Measurements from ENCODE around the gene HOXA11.
A peak's percentile ranks its signal among the peaks of the same experiment; 100 is the strongest.

Gene HOXA11

GRCh38 chr7:27191833-27192545 is 7.0 kb upstream of the HOXA11 start:
- Histone ChIP-seq H3K9me3 (ENCODE audit: control insufficient read depth in 2 of 2, low read length in 2 of 2) (no peaks in the 10 kb centered on the region), H3K27ac (ENCODE audit: low read length) (no peak overlapping the region), H3K4me1 (ENCODE audit: control insufficient read depth, insufficient read depth, low read length) (peaks cover 25% of the 10 kb centered on the region), H3K4me3 (ENCODE audit: low read length in 2 of 2) (peak overlapping the region in 1 of 2 donors; percentile 54), H3K36me3 (ENCODE audit: control insufficient read depth in 2 of 2, insufficient read depth in 2 of 2, low read length in 2 of 2) (no peaks in the 10 kb centered on the region), H3K9ac (ENCODE audit: low read length in 2 of 2) (no peak overlapping the region), H3K27me3 (ENCODE audit: control insufficient read depth in 1 of 2, insufficient read depth in 2 of 2, low read length in 2 of 2) (peaks cover 85 to 95% of the 10 kb centered on the region in 2 donors)

- Histone ChIP-seq H3K27me3 (ENCODE audit: control insufficient read depth in 1 of 2, insufficient read depth in 2 of 2, low read length in 2 of 2) (peaks cover 87 to 94% of the 10 kb centered on the region in 2 donors), H3K4me3 (ENCODE audit: low read length in 2 of 2) (no peak overlapping the region), H3K36me3 (ENCODE audit: control insufficient read depth in 2 of 2, insufficient read depth in 2 of 2, low read length in 2 of 2) (no peaks in the 10 kb centered on the region), H3K9me3 (ENCODE audit: control insufficient read depth in 2 of 2, low read length in 2 of 2) (no peaks in the 10 kb centered on the region), H3K9ac (ENCODE audit: low read length in 2 of 2) (no peak overlapping the region), H3K4me1 (ENCODE audit: control insufficient read depth, insufficient read depth, low read length) (peaks cover 25% of the 10 kb centered on the region), H3K27ac (ENCODE audit: low read length) (no peak overlapping the region)
Measured at GRCh38 chr7:27191161-27191731, 6.2 kb upstream of the HOXA11 start.

GRCh38 chr7:27189997-27190748 is 5.1 kb upstream of the HOXA11 start:
- H3K9me3 ChIP-seq (ENCODE audit: control insufficient read depth in 2 of 2, low read length in 2 of 2), result no peaks in the 10 kb centered on the region
- H3K4me3 ChIP-seq (ENCODE audit: low read length in 2 of 2), result no peak overlapping the region
- peaks cover 29% of the 10 kb centered on the region for H3K4me1 ChIP-seq (ENCODE audit: control insufficient read depth, insufficient read depth, low read length)
- no peaks in the 10 kb centered on the region for H3K36me3 ChIP-seq (ENCODE audit: control insufficient read depth in 2 of 2, insufficient read depth in 2 of 2, low read length in 2 of 2)
- H3K27me3 ChIP-seq (ENCODE audit: control insufficient read depth in 1 of 2, insufficient read depth in 2 of 2, low read length in 2 of 2), result peaks cover 90 to 97% of the 10 kb centered on the region in 2 donors
- H3K9ac ChIP-seq (ENCODE audit: low read length in 2 of 2), result no peak overlapping the region
- no peak overlapping the region for H3K27ac ChIP-seq (ENCODE audit: low read length)

GRCh38 chr7:27189295-27189996 is 4.4 kb upstream of the HOXA11 start:
- H3K27me3 ChIP-seq (ENCODE audit: control insufficient read depth in 1 of 2, insufficient read depth in 2 of 2, low read length in 2 of 2), result peaks cover 90 to 97% of the 10 kb centered on the region in 2 donors
- peak overlapping the region in 1 of 2 donors; percentile 35 for H3K4me3 ChIP-seq (ENCODE audit: low read length in 2 of 2)
- H3K9me3 ChIP-seq (ENCODE audit: control insufficient read depth in 2 of 2, low read length in 2 of 2), result peaks cover 0 to 2% of the 10 kb centered on the region in 2 donors
- H3K9ac ChIP-seq (ENCODE audit: low read length in 2 of 2), result no peak overlapping the region
- no peak overlapping the region for H3K27ac ChIP-seq (ENCODE audit: low read length)
- H3K4me1 ChIP-seq (ENCODE audit: control insufficient read depth, insufficient read depth, low read length), result peaks cover 36% of the 10 kb centered on the region
- H3K36me3 ChIP-seq (ENCODE audit: control insufficient read depth in 2 of 2, insufficient read depth in 2 of 2, low read length in 2 of 2), result no peaks in the 10 kb centered on the region

GRCh38 chr7:27188386-27189294 is 3.6 kb upstream of the HOXA11 start:
- Histone ChIP-seq H3K27ac (ENCODE audit: low read length) (no peak overlapping the region), H3K4me1 (ENCODE audit: control insufficient read depth, insufficient read depth, low read length) (peaks cover 42% of the 10 kb centered on the region), H3K36me3 (ENCODE audit: control insufficient read depth in 2 of 2, insufficient read depth in 2 of 2, low read length in 2 of 2) (no peaks in the 10 kb centered on the region), H3K9me3 (ENCODE audit: control insufficient read depth in 2 of 2, low read length in 2 of 2) (peaks cover 0 to 2% of the 10 kb centered on the region in 2 donors), H3K9ac (ENCODE audit: low read length in 2 of 2) (no peak overlapping the region), H3K27me3 (ENCODE audit: control insufficient read depth in 1 of 2, insufficient read depth in 2 of 2, low read length in 2 of 2) (peaks cover 90 to 99% of the 10 kb centered on the region in 2 donors), H3K4me3 (ENCODE audit: low read length in 2 of 2) (peak overlapping the region in 1 of 2 donors; percentile 35)

GRCh38 chr7:27187475-27188385 is 2.7 kb upstream of the HOXA11 start:
- peak overlapping the region in 1 of 2 donors; percentile 3 for H3K4me3 ChIP-seq (ENCODE audit: low read length in 2 of 2)
- H3K9ac ChIP-seq (ENCODE audit: low read length in 2 of 2), result no peak overlapping the region
- no peak overlapping the region for H3K27ac ChIP-seq (ENCODE audit: low read length)
- peaks cover 41% of the 10 kb centered on the region for H3K4me1 ChIP-seq (ENCODE audit: control insufficient read depth, insufficient read depth, low read length)
- peaks cover 91 to 99% of the 10 kb centered on the region in 2 donors for H3K27me3 ChIP-seq (ENCODE audit: control insufficient read depth in 1 of 2, insufficient read depth in 2 of 2, low read length in 2 of 2)
- H3K36me3 ChIP-seq (ENCODE audit: control insufficient read depth in 2 of 2, insufficient read depth in 2 of 2, low read length in 2 of 2), result no peaks in the 10 kb centered on the region
- peaks cover 0 to 2% of the 10 kb centered on the region in 2 donors for H3K9me3 ChIP-seq (ENCODE audit: control insufficient read depth in 2 of 2, low read length in 2 of 2)

GRCh38 chr7:27186668-27187474 is 1.8 kb upstream of the HOXA11 start:
- Histone ChIP-seq H3K4me1 (ENCODE audit: control insufficient read depth, insufficient read depth, low read length) (peaks cover 38% of the 10 kb centered on the region), H3K27ac (ENCODE audit: low read length) (no peak overlapping the region), H3K9me3 (ENCODE audit: control insufficient read depth in 2 of 2, low read length in 2 of 2) (peaks cover 0 to 2% of the 10 kb centered on the region in 2 donors), H3K9ac (ENCODE audit: low read length in 2 of 2) (no peak overlapping the region), H3K27me3 (ENCODE audit: control insufficient read depth in 1 of 2, insufficient read depth in 2 of 2, low read length in 2 of 2) (peaks cover 94 to 99% of the 10 kb centered on the region in 2 donors), H3K36me3 (ENCODE audit: control insufficient read depth in 2 of 2, insufficient read depth in 2 of 2, low read length in 2 of 2) (no peaks in the 10 kb centered on the region), H3K4me3 (ENCODE audit: low read length in 2 of 2) (no peak overlapping the region)

- no peak overlapping the region for H3K27ac ChIP-seq (ENCODE audit: low read length)
- H3K4me1 ChIP-seq (ENCODE audit: control insufficient read depth, insufficient read depth, low read length), result peaks cover 36% of the 10 kb centered on the region
- H3K9me3 ChIP-seq (ENCODE audit: control insufficient read depth in 2 of 2, low read length in 2 of 2), result peaks cover 0 to 2% of the 10 kb centered on the region in 2 donors
- H3K27me3 ChIP-seq (ENCODE audit: control insufficient read depth in 1 of 2, insufficient read depth in 2 of 2, low read length in 2 of 2), result peaks cover 90 to 97% of the 10 kb centered on the region in 2 donors
- H3K36me3 ChIP-seq (ENCODE audit: control insufficient read depth in 2 of 2, insufficient read depth in 2 of 2, low read length in 2 of 2), result no peaks in the 10 kb centered on the region
- peak overlapping the region in 1 of 2 donors; percentile 22 for H3K4me3 ChIP-seq (ENCODE audit: low read length in 2 of 2)
- no peak overlapping the region for H3K9ac ChIP-seq (ENCODE audit: low read length in 2 of 2)
Measured at GRCh38 chr7:27185854-27186667, 1.0 kb upstream of the HOXA11 start.
